Measurements from ENCODE around the gene ARID5B.
A peak's percentile ranks its signal among the peaks of the same experiment; 100 is the strongest.

The ARID5B gene

DNA sequence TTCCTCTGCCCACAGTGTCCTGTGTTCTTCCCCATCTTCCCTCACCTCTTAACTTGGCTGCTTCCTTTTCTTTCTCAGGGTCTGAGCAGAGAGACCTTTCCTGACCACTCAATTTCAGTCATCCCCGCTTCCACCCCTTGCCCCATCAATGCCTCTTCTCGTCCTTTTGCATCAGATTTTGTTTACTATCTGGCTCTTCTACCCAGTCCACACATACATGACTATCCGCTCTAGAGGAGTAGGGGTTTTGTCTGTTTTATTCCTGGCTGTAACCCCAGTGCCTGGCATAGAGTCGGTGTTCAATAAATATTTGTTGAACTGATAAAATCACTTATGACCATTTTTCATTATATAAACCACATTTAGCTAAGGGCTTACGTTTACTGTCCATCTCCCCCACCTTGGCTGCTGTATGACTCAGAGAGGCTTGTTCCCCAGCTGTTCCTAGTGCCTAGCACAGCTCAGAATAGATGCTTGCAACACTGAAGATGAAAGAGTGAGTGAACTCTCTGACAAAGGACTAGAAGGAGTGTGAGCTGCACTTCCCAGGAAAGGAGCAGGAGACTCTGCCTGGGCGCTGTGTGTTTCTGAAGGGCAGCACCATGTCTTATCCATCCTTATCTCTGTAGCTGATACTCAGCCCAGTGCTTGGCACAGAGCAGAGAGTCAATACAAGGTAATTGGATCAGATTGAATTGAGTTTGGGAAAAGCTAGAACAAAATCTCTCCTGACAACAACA is 21.9 kb downstream of the ARID5B start:
- no peak overlapping the region for H3K4me3 ChIP-seq (ENCODE audit: low read depth, low read length)
- H3K4me1 ChIP-seq (ENCODE audit: control insufficient read depth, insufficient read depth, low read length), result no peaks in the 10 kb centered on the region
- TF ChIP-seq ZNF350 (tag by site-specific recombination; IDR thresholded peaks at IDR 0.05) (no peak), ZNF341 (tag by site-specific recombination; IDR thresholded peaks at IDR 0.05; ENCODE audit: low read depth) (peak; percentile 61; the same call in 1 of the 2 replicates), ZFP3 (tag by site-specific recombination; IDR thresholded peaks at IDR 0.05; ENCODE audit: low read depth) (no peak), ZXDB (tag by site-specific recombination; IDR thresholded peaks at IDR 0.05) (no peak)
- TF ChIP-seq, protein P1, sequence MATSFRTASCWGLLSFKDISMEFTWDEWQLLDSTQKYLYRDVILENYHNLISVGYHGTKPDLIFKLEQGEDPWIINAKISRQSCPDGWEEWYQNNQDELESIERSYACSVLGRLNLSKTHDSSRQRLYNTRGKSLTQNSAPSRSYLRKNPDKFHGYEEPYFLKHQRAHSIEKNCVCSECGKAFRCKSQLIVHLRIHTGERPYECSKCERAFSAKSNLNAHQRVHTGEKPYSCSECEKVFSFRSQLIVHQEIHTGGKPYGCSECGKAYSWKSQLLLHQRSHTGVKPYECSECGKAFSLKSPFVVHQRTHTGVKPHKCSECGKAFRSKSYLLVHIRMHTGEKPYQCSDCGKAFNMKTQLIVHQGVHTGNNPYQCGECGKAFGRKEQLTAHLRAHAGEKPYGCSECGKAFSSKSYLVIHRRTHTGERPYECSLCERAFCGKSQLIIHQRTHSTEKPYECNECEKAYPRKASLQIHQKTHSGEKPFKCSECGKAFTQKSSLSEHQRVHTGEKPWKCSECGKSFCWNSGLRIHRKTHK (tag by site-specific recombination; IDR thresholded peaks at IDR 0.05), result no peak
- H3K27ac ChIP-seq (ENCODE audit: extremely low read depth, low read depth, low read length), result no peak overlapping the region
- H3K36me3 ChIP-seq (ENCODE audit: control insufficient read depth in 2 of 2, insufficient read depth in 1 of 2, low read length in 2 of 2), result no peaks in the 10 kb centered on the region
- POLR2A ChIA-PET, result no interaction called here
- CTCF ChIA-PET, result interaction anchor here (0.6 to 0.8 kb wide), 3 partner anchors 13 to 171 kb away, joined by 3 to 4 read pairs (median 3); no protein-coding TSS in a partner anchor
- H3K9me3 ChIP-seq (ENCODE audit: control insufficient read depth, insufficient read depth, low read depth, low read length), result no peaks in the 10 kb centered on the region

DNA sequence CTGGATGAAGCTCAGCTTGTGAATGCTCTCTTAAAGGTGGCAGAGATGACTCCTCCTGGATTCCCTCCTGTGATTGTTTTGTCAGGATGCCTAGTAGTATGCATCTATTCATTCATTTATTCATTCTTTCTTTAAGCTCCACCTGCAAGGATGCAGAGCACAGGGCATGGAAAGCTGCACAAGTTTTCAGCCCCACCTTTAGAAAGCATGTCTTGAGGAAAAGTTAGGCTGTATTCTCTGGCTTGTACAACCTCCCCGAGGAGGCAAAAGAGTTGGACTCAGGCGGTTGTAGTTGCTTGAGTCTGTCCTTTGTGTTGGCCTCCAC is 22.4 kb downstream of the ARID5B start:
- no peak for TF ChIP-seq ZNF76 (tag by site-specific recombination; IDR thresholded peaks at IDR 0.05; ENCODE audit: borderline replicate concordance, low read depth)
- no peak for TF ChIP-seq GLIS1 (tag by site-specific recombination; IDR thresholded peaks at IDR 0.05)
- no peak for TF ChIP-seq ZBTB7A (tag by site-specific recombination; IDR thresholded peaks at IDR 0.05; ENCODE audit: low read depth)
- no peak for TF ChIP-seq ZNF2 (tag by site-specific recombination; IDR thresholded peaks at IDR 0.05)
- TF ChIP-seq, protein P2, sequence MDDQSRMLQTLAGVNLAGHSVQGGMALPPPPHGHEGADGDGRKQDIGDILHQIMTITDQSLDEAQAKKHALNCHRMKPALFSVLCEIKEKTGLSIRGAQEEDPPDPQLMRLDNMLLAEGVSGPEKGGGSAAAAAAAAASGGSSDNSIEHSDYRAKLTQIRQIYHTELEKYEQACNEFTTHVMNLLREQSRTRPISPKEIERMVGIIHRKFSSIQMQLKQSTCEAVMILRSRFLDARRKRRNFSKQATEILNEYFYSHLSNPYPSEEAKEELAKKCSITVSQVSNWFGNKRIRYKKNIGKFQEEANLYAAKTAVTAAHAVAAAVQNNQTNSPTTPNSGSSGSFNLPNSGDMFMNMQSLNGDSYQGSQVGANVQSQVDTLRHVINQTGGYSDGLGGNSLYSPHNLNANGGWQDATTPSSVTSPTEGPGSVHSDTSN (CRISPR knock-in tag; IDR thresholded peaks at IDR 0.05), result no peak
- no peak for TF ChIP-seq ZNF37A (tag by site-specific recombination; IDR thresholded peaks at IDR 0.05)
- TF ChIP-seq, protein P3, sequence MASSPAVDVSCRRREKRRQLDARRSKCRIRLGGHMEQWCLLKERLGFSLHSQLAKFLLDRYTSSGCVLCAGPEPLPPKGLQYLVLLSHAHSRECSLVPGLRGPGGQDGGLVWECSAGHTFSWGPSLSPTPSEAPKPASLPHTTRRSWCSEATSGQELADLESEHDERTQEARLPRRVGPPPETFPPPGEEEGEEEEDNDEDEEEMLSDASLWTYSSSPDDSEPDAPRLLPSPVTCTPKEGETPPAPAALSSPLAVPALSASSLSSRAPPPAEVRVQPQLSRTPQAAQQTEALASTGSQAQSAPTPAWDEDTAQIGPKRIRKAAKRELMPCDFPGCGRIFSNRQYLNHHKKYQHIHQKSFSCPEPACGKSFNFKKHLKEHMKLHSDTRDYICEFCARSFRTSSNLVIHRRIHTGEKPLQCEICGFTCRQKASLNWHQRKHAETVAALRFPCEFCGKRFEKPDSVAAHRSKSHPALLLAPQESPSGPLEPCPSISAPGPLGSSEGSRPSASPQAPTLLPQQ (tag by site-specific recombination; IDR thresholded peaks at IDR 0.05), result no peak
- TF ChIP-seq ZNF302 (tag by site-specific recombination; IDR thresholded peaks at IDR 0.05; ENCODE audit: low read depth), result no peak
- TF ChIP-seq ZNF274 (IDR thresholded peaks at IDR 0.05; ENCODE audit: low read length), result no peak
- no peak for TF ChIP-seq ZNF274 (tag by site-specific recombination; IDR thresholded peaks at IDR 0.05; ENCODE audit: borderline replicate concordance)
- no peak for TF ChIP-seq ZNF510 (tag by site-specific recombination; IDR thresholded peaks at IDR 0.05; ENCODE audit: insufficient replicate concordance)
- no peak for TF ChIP-seq KLF7 (tag by site-specific recombination; IDR thresholded peaks at IDR 0.05; ENCODE audit: borderline replicate concordance)
- TF ChIP-seq KLF10 (tag by site-specific recombination; IDR thresholded peaks at IDR 0.05), result no peak
- TF ChIP-seq ZNF324 (tag by site-specific recombination; IDR thresholded peaks at IDR 0.05), result no peak
- no peak for TF ChIP-seq BCL11A (tag by site-specific recombination; IDR thresholded peaks at IDR 0.05; ENCODE audit: low read depth)
- no peak for TF ChIP-seq HOXA7 (CRISPR knock-in tag; IDR thresholded peaks at IDR 0.05; ENCODE audit: borderline replicate concordance)
- no peak for TF ChIP-seq KLF8 (tag by site-specific recombination; IDR thresholded peaks at IDR 0.05)

More for the DNA sequence above, 22.4 kb downstream of the ARID5B start:
- ChIA-PET POLR2A (no interaction called here), CTCF (no interaction called here)
- no peaks in the 10 kb centered on the region for H3K36me3 ChIP-seq (ENCODE audit: control insufficient read depth in 2 of 2, insufficient read depth in 1 of 2, low read length in 2 of 2)
- H3K4me1 ChIP-seq (ENCODE audit: control insufficient read depth, insufficient read depth, low read length), result no peaks in the 10 kb centered on the region
- no peaks in the 10 kb centered on the region for H3K9me3 ChIP-seq (ENCODE audit: control insufficient read depth, insufficient read depth, low read depth, low read length)
- no peak overlapping the region for H3K4me3 ChIP-seq (ENCODE audit: low read depth, low read length)
- no peak overlapping the region for H3K27ac ChIP-seq (ENCODE audit: extremely low read depth, low read depth, low read length)

Data from HEK293 (cell line).